Mucosa of gallbladder (tissue), 1 donor: Measurements from ENCODE around the gene ZNF385C. TPM values are rescaled to one million over a fixed set of nuclear protein-coding genes. Genes with fewer than 3 reads are reported as not detected.

ENCODE experiments used
- DNase-seq: peaks from one replicate; pipeline ENCODE4 v3.0.0-alpha.2; 2020; ENCODE audit warnings: low spot score
- total RNA-seq: library from RNA; stranded (reverse); gene quantifications from one replicate; pipeline ENCODE4 v1.2.1, GENCODE V29; 2021
- donor health status: DM: no; HTN: no; CAD: no.

The ZNF385C gene
- total RNA-seq, 1 donor from 2014 or later, result 0.32 TPM

- DNase-seq, result no peak
Observed at GRCh38 chr17:42077755-42078154, 20.5 kb downstream of the ZNF385C start.

- no peak for DNase-seq
Observed at GRCh38 chr17:42076797-42077559, 21.3 kb downstream of the ZNF385C start.

- DNase-seq, result no peak
Observed at GRCh38 chr17:42075789-42076188, 22.5 kb downstream of the ZNF385C start.

GRCh38 chr17:42072323-42073187 is 25.7 kb downstream of the ZNF385C start:
- no peak for DNase-seq

- DNase-seq, result no peak
Observed at GRCh38 chr17:42071810-42072209, 26.5 kb downstream of the ZNF385C start.

GRCh38 chr17:42068979-42069378 is 29.3 kb downstream of the ZNF385C start:
- DNase-seq, result no peak

- DNase-seq, result peak; percentile 54
Observed at GRCh38 chr17:42067371-42068091, 30.7 kb downstream of the ZNF385C start.

GRCh38 chr17:42065201-42065600 is 33.1 kb downstream of the ZNF385C start:
- DNase-seq, result no peak

- DNase-seq, result no peak
Observed at GRCh38 chr17:42062681-42063080, 35.6 kb downstream of the ZNF385C start.

GRCh38 chr17:42061646-42062487 is 36.4 kb downstream of the ZNF385C start:
- DNase-seq, result no peak

- no peak for DNase-seq
Observed at GRCh38 chr17:42060231-42060630, 38.0 kb downstream of the ZNF385C start.

- no peak for DNase-seq
Observed at GRCh38 chr17:42059815-42060214, 38.5 kb downstream of the ZNF385C start.

GRCh38 chr17:42058063-42058462 is 40.2 kb downstream of the ZNF385C start:
- DNase-seq, result no peak

- DNase-seq, result no peak
Observed at GRCh38 chr17:42056635-42057034, 41.6 kb downstream of the ZNF385C start.

- DNase-seq, result no peak
Observed at GRCh38 chr17:42055496-42055895, 42.8 kb downstream of the ZNF385C start.

GRCh38 chr17:42055027-42055426 is 43.2 kb downstream of the ZNF385C start:
- no peak for DNase-seq

- no peak for DNase-seq
Observed at GRCh38 chr17:42053731-42054500, 44.4 kb downstream of the ZNF385C start.

- DNase-seq, result no peak
Observed at GRCh38 chr17:42052346-42052877, 45.9 kb downstream of the ZNF385C start.

- no peak for DNase-seq
Observed at GRCh38 chr17:42051645-42052044, 46.6 kb downstream of the ZNF385C start.

- no peak for DNase-seq
Observed at GRCh38 chr17:42051013-42051400, 47.3 kb downstream of the ZNF385C start.
